ENCODE data around the gene RASSF5. TPM values are rescaled to one million over a fixed set of nuclear protein-coding genes. Genes with fewer than 3 reads are reported as not detected.

The RASSF5 gene
- total RNA-seq, 1 experiment from 2014 or later, result 0.24 TPM

DNA sequence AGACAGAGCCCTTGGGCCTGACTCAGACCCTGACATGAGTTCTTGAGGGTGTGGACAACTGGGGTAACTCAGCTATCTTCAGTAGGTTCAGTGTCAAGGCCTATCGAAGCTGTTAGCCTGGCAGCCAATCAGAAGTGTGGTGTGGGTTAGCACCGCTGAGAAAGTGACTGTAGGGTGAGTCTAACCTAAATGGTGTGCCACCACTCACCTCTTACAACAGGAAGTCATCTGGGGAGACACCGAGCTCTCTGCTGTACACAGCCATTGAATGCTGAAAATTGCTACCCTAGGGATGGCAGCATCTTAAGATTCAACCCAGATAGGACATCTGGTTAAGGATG, 44.6 kb downstream of the RASSF5 start:
- Histone ChIP-seq H3K36me3 (replicated peaks; ENCODE audit: control insufficient read depth, insufficient read depth, low read length) (no peaks in the 10 kb centered on the region), H3K27me3 (ENCODE audit: control insufficient read depth, insufficient read depth, low read length) (peaks cover 13% of the 10 kb centered on the region), H3K4me3 (ENCODE audit: insufficient read depth, low read depth, low read length) (no peak overlapping the region)
- DNase-seq, result no peak

DNA sequence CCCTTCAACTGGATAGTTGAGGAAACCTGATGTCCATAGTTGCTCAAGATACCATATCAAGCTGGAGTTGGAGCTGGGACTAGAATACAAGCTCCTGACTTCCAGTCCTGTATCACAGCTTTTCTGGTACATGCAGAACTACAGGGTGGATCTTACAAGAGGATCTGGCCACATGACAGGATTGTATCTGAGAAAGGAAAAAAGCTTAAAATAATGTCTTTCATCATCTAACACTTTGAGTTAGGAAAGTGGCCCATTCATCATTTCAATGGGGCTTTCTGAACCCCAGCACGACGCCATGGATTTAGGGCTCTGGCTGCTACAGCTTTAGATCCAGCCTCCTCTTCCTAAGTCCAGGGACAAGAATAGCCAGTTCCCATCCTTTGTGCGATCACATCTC, 46.9 kb downstream of the RASSF5 start:
- Histone ChIP-seq H3K4me3 (ENCODE audit: insufficient read depth, low read depth, low read length) (no peak overlapping the region), H3K36me3 (replicated peaks; ENCODE audit: control insufficient read depth, insufficient read depth, low read length) (no peaks in the 10 kb centered on the region), H3K27me3 (ENCODE audit: control insufficient read depth, insufficient read depth, low read length) (peaks cover 28% of the 10 kb centered on the region)
- DNase-seq, result no peak

DNA sequence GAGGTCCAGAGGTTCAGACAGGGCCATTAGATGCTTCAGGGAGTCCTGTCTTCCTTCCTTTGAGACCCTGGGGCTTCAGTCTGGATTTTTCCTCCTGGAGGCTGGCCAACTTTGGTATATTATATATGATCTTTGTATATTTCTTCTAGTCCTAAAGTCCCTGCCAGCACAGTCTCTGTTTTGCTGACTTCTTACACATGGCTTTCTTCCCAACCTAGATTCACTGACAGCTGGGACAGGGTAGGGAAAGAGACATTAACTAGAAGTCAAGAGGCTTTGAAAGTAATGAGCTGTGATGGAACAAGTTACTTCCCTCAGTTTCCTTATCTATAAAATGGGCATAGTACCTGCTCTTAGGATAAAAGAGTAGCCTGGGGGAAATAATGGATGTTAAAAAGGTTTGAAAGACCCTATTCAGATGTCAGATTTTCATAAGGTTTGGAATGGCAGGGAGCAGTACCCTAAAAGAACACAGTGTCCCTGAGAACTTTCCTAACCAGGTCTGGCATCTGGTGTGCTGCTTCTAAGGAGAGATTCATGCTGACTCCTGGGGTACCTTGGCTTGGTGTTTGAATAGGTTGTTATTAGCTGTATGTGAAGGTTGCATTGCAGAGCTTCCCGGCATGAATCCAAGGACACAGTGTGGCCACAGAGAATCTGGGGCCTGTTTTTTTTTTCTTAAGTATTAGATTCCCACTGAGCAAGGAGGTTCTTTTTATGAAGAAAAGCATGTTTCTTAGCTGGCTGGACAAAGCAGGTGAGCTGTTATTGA, 47.6 kb downstream of the RASSF5 start:
- H3K36me3 ChIP-seq (replicated peaks; ENCODE audit: control insufficient read depth, insufficient read depth, low read length), result no peaks in the 10 kb centered on the region
- peaks cover 29% of the 10 kb centered on the region for H3K27me3 ChIP-seq (ENCODE audit: control insufficient read depth, insufficient read depth, low read length)
- H3K4me3 ChIP-seq (ENCODE audit: insufficient read depth, low read depth, low read length), result no peak overlapping the region
- no peak for DNase-seq

DNA sequence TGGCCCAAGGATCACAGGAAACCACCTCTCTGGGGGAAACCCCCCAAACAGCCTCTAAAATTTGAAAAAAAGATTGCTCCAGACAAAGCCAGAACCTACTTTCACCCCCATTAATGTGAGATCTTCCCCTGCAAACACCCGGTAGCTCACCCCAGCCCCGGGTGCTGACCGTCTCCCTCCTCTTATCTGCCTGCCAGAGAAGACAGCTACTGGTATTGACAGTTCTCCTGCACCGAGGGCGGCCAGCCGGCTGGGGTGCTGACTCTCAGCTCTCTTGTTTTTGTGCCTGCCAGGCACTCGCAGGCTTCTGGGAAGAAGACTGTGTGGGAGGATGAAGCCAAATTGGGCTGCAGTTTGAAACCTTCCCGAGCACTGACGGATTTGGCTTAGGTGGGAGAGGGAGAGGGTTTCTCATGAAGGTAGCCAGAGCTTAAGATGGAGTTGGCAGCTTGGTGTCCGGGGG, 48.2 kb downstream of the RASSF5 start:
- Histone ChIP-seq H3K36me3 (replicated peaks; ENCODE audit: control insufficient read depth, insufficient read depth, low read length) (no peaks in the 10 kb centered on the region), H3K27me3 (ENCODE audit: control insufficient read depth, insufficient read depth, low read length) (peaks cover 29% of the 10 kb centered on the region), H3K4me3 (ENCODE audit: insufficient read depth, low read depth, low read length) (no peak overlapping the region)
- DNase-seq, result peak; percentile 54

DNA sequence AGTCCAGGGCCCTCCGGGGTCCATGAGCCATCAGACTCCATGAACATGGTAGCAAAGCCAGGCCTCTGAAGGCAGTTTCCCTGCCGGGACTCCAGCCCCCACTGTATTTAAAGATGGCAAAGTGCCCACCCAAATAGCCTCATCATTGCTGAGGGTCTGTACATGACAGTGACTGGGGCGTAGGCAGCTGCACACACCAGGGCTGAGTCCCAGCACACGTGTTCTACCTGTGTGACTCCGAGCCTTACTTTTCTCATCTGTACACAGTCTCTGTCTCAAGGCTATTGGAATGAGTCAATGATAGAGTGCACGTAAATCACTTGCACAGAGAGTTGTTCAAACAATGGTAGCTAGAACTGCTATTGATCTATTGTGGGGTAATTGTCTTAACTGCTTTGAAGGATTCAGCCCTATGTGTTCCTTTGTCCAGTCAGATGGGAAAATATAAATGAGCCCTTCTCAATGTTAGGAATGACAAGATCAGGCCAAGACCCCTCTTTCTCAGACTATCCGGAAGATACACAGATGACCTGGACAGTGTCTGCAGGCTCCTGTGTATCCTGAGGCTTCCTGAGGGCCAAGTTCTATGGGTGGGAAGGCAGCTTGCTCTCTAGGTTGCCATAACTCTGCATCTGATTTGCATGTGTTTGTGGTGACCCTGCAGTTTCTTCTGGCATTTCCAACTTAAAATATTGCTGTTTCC, 48.9 kb downstream of the RASSF5 start:
- DNase-seq, result no peak
- no peaks in the 10 kb centered on the region for H3K36me3 ChIP-seq (replicated peaks; ENCODE audit: control insufficient read depth, insufficient read depth, low read length)
- peaks cover 29% of the 10 kb centered on the region for H3K27me3 ChIP-seq (ENCODE audit: control insufficient read depth, insufficient read depth, low read length)
- H3K4me3 ChIP-seq (ENCODE audit: insufficient read depth, low read depth, low read length), result no peak overlapping the region

DNA sequence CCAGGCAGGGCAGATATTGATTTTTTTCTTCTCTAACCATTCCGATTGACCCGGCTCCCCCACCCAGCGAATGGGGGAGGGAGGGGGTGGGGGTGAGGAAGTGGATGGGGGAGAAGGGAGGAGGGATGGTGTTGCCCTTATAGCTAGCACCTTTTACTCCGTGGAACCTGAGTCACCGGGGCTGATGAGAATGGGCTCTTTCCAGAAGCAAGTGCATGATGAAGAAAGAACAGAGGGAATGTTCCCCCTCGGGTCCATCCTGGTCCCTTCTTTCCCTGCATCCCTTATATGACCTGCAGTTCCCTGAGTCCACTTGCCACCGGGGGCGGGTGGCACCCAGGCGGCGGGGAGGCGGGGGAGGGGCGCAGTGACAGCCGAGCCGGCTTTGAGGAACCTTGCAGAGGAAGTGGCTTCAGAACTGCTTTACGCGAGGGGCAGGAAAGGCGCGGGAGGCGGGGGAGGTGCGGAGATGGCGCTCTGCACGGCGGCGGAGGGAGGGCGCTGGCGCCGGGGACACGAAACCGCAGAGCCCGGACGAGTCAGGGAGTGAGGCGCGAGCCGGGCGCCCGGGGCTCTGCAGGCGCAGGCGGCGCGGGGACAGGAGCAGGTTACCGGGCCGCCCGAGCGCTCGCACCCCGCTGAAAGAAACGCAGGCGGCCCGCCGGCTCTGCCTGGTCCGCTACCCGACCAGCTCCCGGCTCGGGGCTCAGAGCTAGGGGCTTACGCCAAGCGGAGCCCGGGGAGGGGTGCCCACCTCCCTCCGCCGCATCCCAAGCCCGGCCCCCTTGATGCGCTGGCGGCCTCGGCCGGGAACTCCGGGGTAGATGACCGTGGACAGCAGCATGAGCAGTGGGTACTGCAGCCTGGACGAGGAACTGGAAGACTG, 49.7 kb downstream of the RASSF5 start:
- Histone ChIP-seq H3K27me3 (ENCODE audit: control insufficient read depth, insufficient read depth, low read length) (peaks cover 28% of the 10 kb centered on the region), H3K36me3 (replicated peaks; ENCODE audit: control insufficient read depth, insufficient read depth, low read length) (no peaks in the 10 kb centered on the region)
- peak; percentile 87 for DNase-seq

DNA sequence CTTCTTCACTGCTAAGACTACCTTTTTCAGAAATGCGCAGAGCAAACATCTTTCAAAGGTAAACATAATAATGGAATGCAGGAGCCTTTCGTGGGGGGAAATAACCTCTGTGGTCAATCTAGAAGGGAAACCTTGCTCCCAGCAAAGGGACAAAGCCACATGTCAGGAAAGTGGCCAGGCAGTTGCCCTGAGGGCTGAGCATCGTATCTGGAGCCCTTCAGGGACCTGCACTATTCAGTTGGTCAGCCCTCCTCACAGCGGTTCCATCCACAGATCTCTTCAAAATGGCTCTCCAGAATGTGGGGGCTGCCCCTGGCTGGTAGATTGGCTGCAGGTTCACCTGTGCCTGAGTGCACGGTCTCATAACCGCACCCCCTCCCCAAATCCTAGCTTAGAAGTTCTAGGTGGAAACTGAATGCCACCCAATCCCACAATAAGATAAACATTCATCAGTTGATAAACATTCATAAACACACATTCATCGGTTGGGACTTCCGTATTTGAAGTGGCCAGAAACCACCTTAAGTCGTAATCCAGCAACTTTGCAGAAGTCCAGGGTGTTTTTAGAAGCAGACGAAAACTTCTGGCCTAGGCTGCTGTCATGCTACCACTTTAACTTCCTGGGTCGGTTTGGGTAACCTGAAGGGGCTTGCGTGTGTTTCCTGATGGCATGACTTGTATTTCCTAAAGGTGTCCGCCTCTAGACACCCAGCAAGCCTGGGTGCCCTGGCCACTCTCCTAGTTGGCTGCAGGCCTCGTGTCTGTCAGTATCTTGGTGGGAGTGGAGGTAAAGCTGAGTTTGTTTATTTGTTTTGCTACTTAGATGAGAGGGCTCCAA, 50.5 kb downstream of the RASSF5 start:
- Histone ChIP-seq H3K27me3 (ENCODE audit: control insufficient read depth, insufficient read depth, low read length) (peaks cover 26% of the 10 kb centered on the region), H3K4me3 (ENCODE audit: insufficient read depth, low read depth, low read length) (peak overlapping the region; percentile 67), H3K36me3 (replicated peaks; ENCODE audit: control insufficient read depth, insufficient read depth, low read length) (no peaks in the 10 kb centered on the region)
- no peak for DNase-seq

More for the DNA sequence above, 49.7 kb downstream of the RASSF5 start:
- peak overlapping the region; percentile 67 for H3K4me3 ChIP-seq (ENCODE audit: insufficient read depth, low read depth, low read length)

DNA sequence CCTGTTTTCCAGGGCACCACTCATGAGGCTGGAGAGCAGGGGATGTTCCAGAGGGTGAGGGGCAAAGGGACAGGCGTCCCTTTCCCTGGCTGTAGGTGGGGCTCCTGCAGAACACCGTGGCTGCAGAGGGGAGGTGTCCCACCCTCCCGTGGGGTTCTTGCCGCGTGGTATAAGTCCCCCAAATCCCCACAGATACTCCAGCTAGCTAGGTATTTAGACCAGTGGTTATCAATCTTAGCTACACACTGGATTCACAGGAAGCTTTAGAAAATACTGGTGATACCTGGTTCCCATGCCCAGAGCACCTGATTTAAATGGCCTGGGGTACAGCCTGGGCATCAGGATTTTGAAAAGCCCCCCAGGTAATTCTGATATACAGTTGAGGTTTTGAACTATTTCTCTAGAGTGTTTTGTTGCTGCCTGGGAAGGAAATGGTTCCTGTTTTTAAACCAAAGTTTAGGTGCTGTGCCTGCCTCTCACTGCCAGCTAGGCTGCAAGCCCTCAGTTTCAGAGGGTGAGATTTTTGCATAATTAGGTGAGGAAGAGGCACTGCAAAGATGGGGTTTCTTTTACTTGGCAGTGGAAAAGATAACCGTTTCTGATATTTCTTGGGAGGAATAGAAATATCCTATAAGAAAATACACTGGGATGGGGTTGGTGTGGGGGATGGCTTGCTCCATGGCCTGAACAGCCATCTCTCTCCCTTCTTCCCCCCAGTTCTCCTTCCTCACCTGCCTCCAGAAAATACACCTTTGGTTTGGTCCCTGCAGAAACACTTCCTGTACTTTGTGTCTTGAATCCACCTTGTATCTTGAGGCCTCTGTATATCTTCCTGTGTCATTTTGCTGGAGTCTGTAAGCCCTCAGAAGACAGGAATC, 51.7 kb downstream of the RASSF5 start:
- no peaks in the 10 kb centered on the region for H3K36me3 ChIP-seq (replicated peaks; ENCODE audit: control insufficient read depth, insufficient read depth, low read length)
- peaks cover 26% of the 10 kb centered on the region for H3K27me3 ChIP-seq (ENCODE audit: control insufficient read depth, insufficient read depth, low read length)
- H3K4me3 ChIP-seq (ENCODE audit: insufficient read depth, low read depth, low read length), result no peak overlapping the region
- no peak for DNase-seq

DNA sequence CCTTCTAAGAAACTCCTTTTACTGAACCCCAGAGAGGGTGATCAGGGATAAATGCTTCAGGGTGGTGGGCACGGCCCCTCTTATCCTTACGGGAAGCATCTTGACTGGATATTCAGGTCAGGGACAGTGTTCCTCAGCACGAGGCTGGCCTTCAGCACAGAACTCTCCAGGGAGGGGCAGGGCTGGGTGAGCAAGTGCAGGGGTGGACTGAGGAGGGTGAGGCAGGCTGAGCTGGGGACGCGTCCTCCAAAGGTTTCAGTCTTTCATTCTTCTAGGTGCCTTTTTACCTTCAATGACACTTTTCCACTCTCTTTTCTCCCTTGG, 52.3 kb downstream of the RASSF5 start:
- Histone ChIP-seq H3K36me3 (replicated peaks; ENCODE audit: control insufficient read depth, insufficient read depth, low read length) (no peaks in the 10 kb centered on the region), H3K27me3 (ENCODE audit: control insufficient read depth, insufficient read depth, low read length) (peaks cover 27% of the 10 kb centered on the region), H3K4me3 (ENCODE audit: insufficient read depth, low read depth, low read length) (no peak overlapping the region)
- DNase-seq, result no peak

DNA sequence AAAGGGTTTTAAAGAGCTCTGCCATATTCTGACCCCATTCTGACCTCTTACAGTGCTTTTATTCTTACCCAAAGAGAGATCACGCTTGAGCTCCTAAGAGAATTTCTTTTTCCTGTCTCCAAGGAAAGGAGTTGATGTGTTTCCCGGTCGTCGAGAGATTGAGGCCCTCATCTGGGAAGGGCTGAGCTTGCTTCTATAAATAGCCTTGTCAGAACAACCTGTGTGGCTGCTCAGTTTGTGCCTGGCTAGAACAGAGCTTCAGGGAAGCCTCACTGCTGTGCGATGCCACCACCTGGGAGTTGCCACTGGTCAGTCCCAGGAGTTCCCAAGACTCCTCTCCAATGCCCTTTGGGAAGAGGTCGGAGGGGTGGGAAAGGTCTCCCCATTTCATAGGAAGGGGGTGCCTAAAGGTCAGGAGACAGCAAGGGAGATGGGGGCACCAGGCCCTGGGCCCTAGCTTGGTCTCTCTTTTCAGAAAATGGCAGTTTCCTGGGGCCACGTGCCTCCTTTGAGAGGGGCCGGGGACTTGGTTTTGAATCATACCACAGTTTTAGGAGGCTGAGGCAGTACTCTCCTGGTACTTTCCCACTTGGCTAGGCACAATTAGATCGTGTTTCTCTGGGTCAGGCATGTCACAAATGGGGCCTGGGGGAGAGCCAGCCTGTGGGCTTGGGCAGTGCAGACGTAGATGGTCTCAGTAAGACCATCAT, 52.8 kb downstream of the RASSF5 start:
- Histone ChIP-seq H3K27me3 (ENCODE audit: control insufficient read depth, insufficient read depth, low read length) (peaks cover 29% of the 10 kb centered on the region), H3K4me3 (ENCODE audit: insufficient read depth, low read depth, low read length) (no peak overlapping the region), H3K36me3 (replicated peaks; ENCODE audit: control insufficient read depth, insufficient read depth, low read length) (no peaks in the 10 kb centered on the region)
- DNase-seq, result no peak

DNA sequence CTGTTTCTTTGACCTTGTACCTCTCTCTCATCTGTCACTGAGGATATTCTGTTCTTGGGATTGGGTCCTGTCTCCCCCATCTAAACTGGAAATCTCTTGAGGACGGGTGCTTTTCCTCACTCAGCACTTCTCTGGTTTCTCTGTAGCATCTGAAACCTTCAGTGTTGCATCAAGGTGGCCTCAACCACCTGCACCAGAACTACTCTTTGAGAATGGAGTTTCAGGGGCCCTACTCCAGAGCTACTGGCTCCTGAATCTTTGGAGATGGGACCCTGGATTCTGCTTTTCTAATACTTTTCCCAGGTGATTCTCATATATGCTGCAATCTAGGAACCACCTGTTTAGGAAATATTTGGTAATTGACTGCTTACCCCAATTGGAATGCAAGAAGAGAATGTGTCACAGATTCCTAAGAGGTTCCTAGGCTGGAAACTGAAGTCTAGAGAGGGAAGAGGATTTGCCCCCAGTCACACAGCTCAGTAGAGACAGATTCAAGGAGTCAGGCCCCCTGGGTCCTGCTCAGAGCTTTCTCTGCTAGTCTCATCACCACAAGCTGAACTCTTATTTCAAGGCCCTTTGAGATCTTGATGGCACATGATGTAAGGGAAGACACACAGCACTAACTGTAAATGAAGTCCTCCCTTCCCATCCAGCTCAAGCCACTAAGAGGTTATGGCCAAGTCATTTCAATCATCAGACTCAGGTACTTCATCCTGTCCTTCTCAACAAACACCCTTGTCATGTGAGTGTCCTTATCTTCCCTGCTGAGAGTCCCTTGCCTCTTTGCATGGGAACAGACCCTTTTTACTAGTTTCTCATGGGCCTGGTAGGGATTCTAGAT, 56.3 kb downstream of the RASSF5 start:
- H3K27me3 ChIP-seq (ENCODE audit: control insufficient read depth, insufficient read depth, low read length), result peaks cover 10% of the 10 kb centered on the region; the same call in 1 of the 2 replicates
- no peak for DNase-seq
- no peak overlapping the region for H3K4me3 ChIP-seq (ENCODE audit: insufficient read depth, low read depth, low read length)
- H3K36me3 ChIP-seq (replicated peaks; ENCODE audit: control insufficient read depth, insufficient read depth, low read length), result no peaks in the 10 kb centered on the region

DNA sequence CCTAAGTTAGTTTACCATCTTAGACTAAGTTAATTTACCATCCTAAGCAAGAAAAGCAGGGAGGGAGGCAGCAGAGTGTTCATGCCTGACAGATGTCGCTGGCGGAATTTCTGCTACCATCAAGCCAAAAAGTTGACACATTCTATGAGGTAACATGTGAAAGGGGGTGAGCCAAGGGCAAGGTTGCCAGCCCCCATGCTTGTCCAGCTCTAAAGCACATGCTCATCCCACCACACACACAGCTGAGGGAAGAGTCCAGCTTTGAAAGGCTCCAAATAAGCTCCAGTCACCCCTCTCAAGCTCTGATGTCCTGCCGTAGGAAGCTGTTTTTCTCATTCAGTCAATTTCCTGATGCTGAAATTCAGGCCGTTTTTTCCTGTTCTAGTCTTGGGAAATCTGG, 58.7 kb downstream of the RASSF5 start:
- Histone ChIP-seq H3K4me3 (ENCODE audit: insufficient read depth, low read depth, low read length) (no peak overlapping the region), H3K27me3 (ENCODE audit: control insufficient read depth, insufficient read depth, low read length) (peaks cover 7% of the 10 kb centered on the region; the same call in 1 of the 2 replicates), H3K36me3 (replicated peaks; ENCODE audit: control insufficient read depth, insufficient read depth, low read length) (no peaks in the 10 kb centered on the region)
- no peak for DNase-seq
